HG02571 (cell line): Measurements from ENCODE around the gene C15orf62.

Experiments
- ATAC-seq: cut with Tn5 transposase; IDR thresholded peaks from one replicate; pipeline ENCODE4 v1.9.1; 2021; ENCODE audit warnings: mild to moderate bottlenecking, moderate library complexity; ENCODE audit not compliant: unreplicated experiment

The C15orf62 gene

GRCh38 chr15:40808861-40809450 lies 39.2 kb downstream of the C15orf62 start:
- ATAC-seq, result no peak

- ATAC-seq, result no peak
These were observed 43.1 kb downstream of the C15orf62 start for GRCh38 chr15:40812721-40813425.

GRCh38 chr15:40815042-40815698 lies 45.4 kb downstream of the C15orf62 start:
- ATAC-seq, result no peak

DNA sequence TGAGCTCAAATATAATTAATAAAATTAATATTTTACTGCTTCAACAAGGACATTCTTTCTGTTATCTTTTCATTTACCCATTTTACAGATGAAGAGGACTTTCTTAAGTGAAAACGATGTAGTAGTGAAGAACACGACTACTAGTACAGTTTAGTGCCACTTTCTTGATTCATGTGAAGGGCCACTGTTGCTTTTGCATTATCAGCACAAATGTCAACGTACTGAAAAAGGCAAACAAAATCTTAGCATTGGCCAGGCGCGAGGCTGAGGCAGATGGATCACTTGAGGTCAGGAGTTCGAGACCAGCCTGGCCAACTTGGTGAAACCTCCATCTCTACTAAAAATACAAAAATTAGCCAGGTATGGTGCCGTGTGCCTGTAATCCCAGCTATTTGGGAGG lies 49.3 kb downstream of the C15orf62 start:
- ATAC-seq, result no peak

GRCh38 chr15:40821195-40821594 lies 51.4 kb downstream of the C15orf62 start:
- no peak for ATAC-seq
